ENCODE data around the gene ISM1.

ISM1 gene

GRCh38 chr20:13285408-13285807 lies 64.3 kb downstream of the ISM1 start:
- Histone ChIP-seq H3K27me3 (ENCODE audit: insufficient read depth, low read length) (no peaks in the 10 kb centered on the region), H3K9me3 (ENCODE audit: low read length) (no peaks in the 10 kb centered on the region), H3K4me2 (ENCODE audit: low read length) (no peak overlapping the region), H3K9ac (ENCODE audit: low read length) (no peak overlapping the region), H4K20me1 (ENCODE audit: insufficient read depth, low read length) (no peaks in the 10 kb centered on the region), H3K4me1 (ENCODE audit: insufficient read depth, low read length, severe bottlenecking) (no peaks in the 10 kb centered on the region), H3K4me3 (ENCODE audit: low read depth, low read length, poor library complexity, severe bottlenecking) (no peak overlapping the region), H3F3A (ENCODE audit: insufficient read depth, low read length) (no peaks in the 10 kb centered on the region), H3K36me3 (ENCODE audit: insufficient read depth, low read length) (no peaks in the 10 kb centered on the region), H3K27ac (ENCODE audit: low read depth, low read length, poor library complexity, severe bottlenecking) (no peak overlapping the region), H3K9me2 (ENCODE audit: low read depth, low read length) (no peaks in the 10 kb centered on the region), H3K79me2 (ENCODE audit: insufficient read depth, low read length) (no peaks in the 10 kb centered on the region), H2AFZ (ENCODE audit: low read length) (no peak overlapping the region)
- TF ChIP-seq CTCF (IDR thresholded peaks at IDR 0.05; ENCODE audit: low read length) (no peak), EZH2 (IDR thresholded peaks at IDR 0.05; ENCODE audit: borderline replicate concordance, low read length) (no peak)

- Histone ChIP-seq H3K4me1 (ENCODE audit: insufficient read depth, low read length, severe bottlenecking) (no peaks in the 10 kb centered on the region), H3K9ac (ENCODE audit: low read length) (no peak overlapping the region), H3K4me3 (ENCODE audit: low read depth, low read length, poor library complexity, severe bottlenecking) (no peak overlapping the region), H4K20me1 (ENCODE audit: insufficient read depth, low read length) (no peaks in the 10 kb centered on the region), H3F3A (ENCODE audit: insufficient read depth, low read length) (no peaks in the 10 kb centered on the region), H3K27me3 (ENCODE audit: insufficient read depth, low read length) (no peaks in the 10 kb centered on the region), H3K36me3 (ENCODE audit: insufficient read depth, low read length) (no peaks in the 10 kb centered on the region), H3K4me2 (ENCODE audit: low read length) (no peak overlapping the region), H3K9me3 (ENCODE audit: low read length) (no peaks in the 10 kb centered on the region), H3K79me2 (ENCODE audit: insufficient read depth, low read length) (no peaks in the 10 kb centered on the region), H2AFZ (ENCODE audit: low read length) (no peak overlapping the region), H3K9me2 (ENCODE audit: low read depth, low read length) (no peaks in the 10 kb centered on the region), H3K27ac (ENCODE audit: low read depth, low read length, poor library complexity, severe bottlenecking) (no peak overlapping the region)
- no peak for TF ChIP-seq CTCF (IDR thresholded peaks at IDR 0.05; ENCODE audit: low read length)
- no peak for TF ChIP-seq EZH2 (IDR thresholded peaks at IDR 0.05; ENCODE audit: borderline replicate concordance, low read length)
These were observed 65.0 kb downstream of the ISM1 start for GRCh38 chr20:13286052-13286451.

GRCh38 chr20:13286607-13287006 lies 65.5 kb downstream of the ISM1 start:
- Histone ChIP-seq H3K36me3 (ENCODE audit: insufficient read depth, low read length) (no peaks in the 10 kb centered on the region), H3K4me1 (ENCODE audit: insufficient read depth, low read length, severe bottlenecking) (no peaks in the 10 kb centered on the region), H2AFZ (ENCODE audit: low read length) (no peak overlapping the region), H3K79me2 (ENCODE audit: insufficient read depth, low read length) (no peaks in the 10 kb centered on the region), H3K4me2 (ENCODE audit: low read length) (no peak overlapping the region), H3K27ac (ENCODE audit: low read depth, low read length, poor library complexity, severe bottlenecking) (no peak overlapping the region), H3K4me3 (ENCODE audit: low read depth, low read length, poor library complexity, severe bottlenecking) (no peak overlapping the region), H3K9me2 (ENCODE audit: low read depth, low read length) (no peaks in the 10 kb centered on the region), H3K9me3 (ENCODE audit: low read length) (no peaks in the 10 kb centered on the region), H3F3A (ENCODE audit: insufficient read depth, low read length) (no peaks in the 10 kb centered on the region), H3K9ac (ENCODE audit: low read length) (no peak overlapping the region), H3K27me3 (ENCODE audit: insufficient read depth, low read length) (no peaks in the 10 kb centered on the region), H4K20me1 (ENCODE audit: insufficient read depth, low read length) (no peaks in the 10 kb centered on the region)
- TF ChIP-seq CTCF (IDR thresholded peaks at IDR 0.05; ENCODE audit: low read length) (no peak), EZH2 (IDR thresholded peaks at IDR 0.05; ENCODE audit: borderline replicate concordance, low read length) (no peak)
